RWPE1 (cell line): Measurements from ENCODE around the gene BLID.

Experiments
- CTCF ChIA-PET: fragments of 350-600 bp; sonication (Branson Sonifier 250); formaldehyde crosslinking; extraction: SDS; loops from one replicate; lab custom pipeline; 2021; lab: Yijun Ruan, JAX
- POLR2A ChIA-PET: fragments of 400-600 bp; formaldehyde crosslinking; extraction: SDS; loops from one replicate; lab custom pipeline; 2020; ENCODE audit warnings: antibody characterized with exemption; ENCODE audit not compliant: low non-redundant PET; lab: Yijun Ruan, JAX
- DNase-seq: peaks from one replicate; pipeline ENCODE4 v3.0.0; 2012; ENCODE audit warnings: low spot score
- H3K27ac ChIP-seq: fragments of 450-650 bp; 2 replicates; pipeline ENCODE4 v1.5.1; 2017
- CTCF ChIP-seq: fragments of 450-650 bp; conservative IDR thresholded peaks from 2 replicates; pipeline ENCODE4 v1.5.1; 2017; ENCODE audit warnings: low read depth, mild to moderate bottlenecking

The BLID gene

DNA sequence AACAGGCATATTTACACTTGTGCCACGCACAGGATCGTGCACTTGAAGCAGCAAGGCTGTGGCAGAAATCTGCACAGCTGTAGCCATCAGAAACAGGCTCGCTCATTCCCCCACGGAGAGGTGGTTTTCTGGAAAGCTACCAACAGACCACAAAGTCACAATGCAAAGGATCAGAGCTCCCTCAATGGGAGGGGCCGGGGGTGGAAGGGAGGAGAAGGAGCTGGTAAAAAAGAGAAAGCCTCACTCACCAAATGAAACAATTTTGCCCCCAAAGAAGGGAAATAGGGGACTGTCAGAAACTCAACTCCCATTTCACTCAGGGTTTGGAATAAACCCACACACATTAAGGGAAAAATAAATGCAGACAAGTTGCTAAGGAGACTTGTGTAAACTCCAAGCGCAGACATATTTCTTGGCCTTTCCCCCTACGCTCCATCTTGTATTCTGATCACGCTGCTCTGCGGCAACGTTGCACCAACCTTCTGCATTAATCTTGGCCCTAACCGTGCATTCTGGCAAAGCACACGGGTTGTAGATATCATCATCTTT is 43.2 kb upstream of the BLID start:
- ChIA-PET CTCF (interaction anchor here (0.7 to 1.2 kb wide), 2 partner anchors 9 to 504 kb away, joined by 4 to 5 read pairs; no protein-coding TSS in a partner anchor), POLR2A (interaction anchor here (0.8 kb wide), 1 partner anchor 135 kb away, joined by 4 read pairs; no protein-coding TSS in a partner anchor)
- DNase-seq: no peak
- peak overlapping the region; percentile 88 for H3K27ac ChIP-seq
- TF ChIP-seq CTCF: no peak

- ChIA-PET CTCF (interaction anchor here (0.7 to 1.2 kb wide), 2 partner anchors 10 to 503 kb away, joined by 4 to 5 read pairs; no protein-coding TSS in a partner anchor), POLR2A (no interaction called here)
- no peak overlapping the region for H3K27ac ChIP-seq
- no peak for DNase-seq
- TF ChIP-seq CTCF: no peak
These were observed 42.2 kb upstream of the BLID start for GRCh38 chr11:122158171-122158570.

GRCh38 chr11:122157653-122158161 is 41.7 kb upstream of the BLID start:
- TF ChIP-seq CTCF: no peak

GRCh38 chr11:122156940-122157382 is 40.9 kb upstream of the BLID start:
- H3K27ac ChIP-seq: no peak overlapping the region; the same call in 1 of the 2 replicates
- DNase-seq: peak; percentile 36
- CTCF ChIA-PET: interaction anchor here (0.6 kb wide), 2 partner anchors 209 to 907 kb away, joined by 3 to 4 read pairs; no protein-coding TSS in a partner anchor
- POLR2A ChIA-PET: interaction anchor here (0.8 kb wide), 1 partner anchor 23 kb away, joined by 3 read pairs; no protein-coding TSS in a partner anchor
- TF ChIP-seq CTCF: no peak

More at GRCh38 chr11:122157653-122158161, 41.7 kb upstream of the BLID start:
- no peak for DNase-seq
- POLR2A ChIA-PET: interaction anchor here (0.8 kb wide), 1 partner anchor 23 kb away, joined by 3 read pairs; no protein-coding TSS in a partner anchor
- H3K27ac ChIP-seq: no peak overlapping the region
- CTCF ChIA-PET: interaction anchor here (0.6 kb wide), 2 partner anchors 208 to 906 kb away, joined by 3 to 4 read pairs; no protein-coding TSS in a partner anchor

GRCh38 chr11:122155765-122156527 is 39.9 kb upstream of the BLID start:
- no peak overlapping the region for H3K27ac ChIP-seq
- no peak for TF ChIP-seq CTCF
- ChIA-PET POLR2A (no interaction called here), CTCF (no interaction called here)
- DNase-seq: no peak

- no peak for TF ChIP-seq CTCF
- POLR2A ChIA-PET: no interaction called here
- no peak overlapping the region for H3K27ac ChIP-seq
These were observed 39.0 kb upstream of the BLID start for GRCh38 chr11:122154994-122155393.

More at GRCh38 chr11:122154994-122155393, 39.0 kb upstream of the BLID start:
- no peak for DNase-seq
- CTCF ChIA-PET: no interaction called here
